GM19468 (cell line): Measurements from ENCODE around the gene HIRIP3.
"Not testable (repeated sequence)": the region's sequence is repeated elsewhere in the genome, so short reads cannot be mapped to it uniquely, and the experiment has no call there.

Experiments used
- ATAC-seq: cut with Tn5 transposase; IDR thresholded peaks from one replicate; pipeline ENCODE4 v1.9.1; 2021; ENCODE audit warnings: mild to moderate bottlenecking, moderate library complexity, moderate number of reproducible peaks; ENCODE audit not compliant: unreplicated experiment; ENCODE audit errors: extremely low read depth

Gene HIRIP3

GRCh38 chr16:29968205-29968604 is 27.2 kb downstream of the HIRIP3 start:
- no peak for ATAC-seq

- no peak for ATAC-seq
These were observed 32.2 kb downstream of the HIRIP3 start for GRCh38 chr16:29963021-29963743.

GRCh38 chr16:29962344-29962994 is 32.9 kb downstream of the HIRIP3 start:
- ATAC-seq, result no peak

GRCh38 chr16:29961479-29962343 is 33.7 kb downstream of the HIRIP3 start, which contains the start of gene TMEM219:
TMEM219 (plus strand) TSS chr16:29962079; CDS start chr16:29963144, 1,065 bp downstream.
- ATAC-seq, result peak; percentile 80

- ATAC-seq, result no peak
These were observed 34.3 kb downstream of the HIRIP3 start for GRCh38 chr16:29961127-29961478.

- ATAC-seq, result not testable (repeated sequence)
These were observed 35.6 kb downstream of the HIRIP3 start for GRCh38 chr16:29959821-29960220.

GRCh38 chr16:29959293-29959692 is 36.1 kb downstream of the HIRIP3 start:
- ATAC-seq, result no peak

GRCh38 chr16:29958756-29959155 is 36.7 kb downstream of the HIRIP3 start:
- ATAC-seq, result no peak

- ATAC-seq, result no peak
These were observed 43.6 kb downstream of the HIRIP3 start for GRCh38 chr16:29951625-29952365.

- ATAC-seq, result no peak
These were observed 44.5 kb downstream of the HIRIP3 start for GRCh38 chr16:29950806-29951461.

GRCh38 chr16:29947897-29948296 is 47.5 kb downstream of the HIRIP3 start:
- no peak for ATAC-seq

- ATAC-seq, result no peak
These were observed 51.3 kb downstream of the HIRIP3 start for GRCh38 chr16:29943846-29944799.
